CD4-positive, alpha-beta T cell treated with Interferon alpha-2 for 1 hour (primary cell): ENCODE measurements around the gene KAT2A.

Source experiments
- DNase-seq, 2 donors: peaks; one replicate each; pipeline ENCODE4 v3.0.0-alpha.2; 2020 to 2022

The KAT2A gene

DNA sequence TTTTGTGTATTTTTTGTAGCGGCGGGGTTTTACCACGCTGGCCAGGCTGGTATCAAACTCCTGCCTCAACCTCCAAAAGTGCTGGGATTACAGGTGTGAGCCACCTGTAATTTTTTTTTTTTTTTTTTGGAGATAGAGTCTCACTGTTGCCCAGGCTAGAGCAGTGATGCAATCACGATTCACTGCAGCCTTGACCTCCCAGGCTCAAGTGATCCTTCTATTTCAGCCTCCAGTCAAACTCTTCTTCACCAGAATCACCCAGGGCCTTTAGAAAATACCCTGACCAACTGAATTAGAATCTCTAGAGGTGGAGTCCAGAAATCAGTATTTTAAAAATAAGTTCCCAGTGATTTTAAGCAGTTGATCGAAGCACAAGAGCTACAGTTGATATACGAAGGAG is 14.0 kb upstream of the KAT2A start:
- DNase-seq: no peak

GRCh38 chr17:42133461-42134041 is 12.4 kb upstream of the KAT2A start:
- peak; percentile 21 to 66 for DNase-seq

GRCh38 chr17:42132941-42133340 is 11.8 kb upstream of the KAT2A start:
- peak; percentile 23 to 25 for DNase-seq

- no peak for DNase-seq
Measured at GRCh38 chr17:42131981-42132432, 10.8 kb upstream of the KAT2A start.

DNA sequence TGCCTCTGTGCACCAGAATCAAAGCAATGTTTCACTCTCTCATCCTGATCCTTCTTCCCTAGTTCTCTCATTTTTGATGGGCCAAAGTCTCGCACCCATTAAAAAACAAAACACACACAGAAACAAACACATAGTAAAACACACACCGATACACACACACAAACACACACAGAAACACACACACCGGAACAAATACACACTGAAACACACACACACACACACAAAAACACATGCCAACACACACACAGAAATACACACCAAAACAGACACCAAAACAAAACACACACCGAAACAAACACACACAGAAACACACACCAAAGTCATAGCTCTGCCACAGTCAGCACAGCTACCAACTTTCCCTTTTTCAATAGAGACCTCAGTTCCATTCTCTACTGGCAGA is 10.1 kb upstream of the KAT2A start:
- no peak for DNase-seq

DNA sequence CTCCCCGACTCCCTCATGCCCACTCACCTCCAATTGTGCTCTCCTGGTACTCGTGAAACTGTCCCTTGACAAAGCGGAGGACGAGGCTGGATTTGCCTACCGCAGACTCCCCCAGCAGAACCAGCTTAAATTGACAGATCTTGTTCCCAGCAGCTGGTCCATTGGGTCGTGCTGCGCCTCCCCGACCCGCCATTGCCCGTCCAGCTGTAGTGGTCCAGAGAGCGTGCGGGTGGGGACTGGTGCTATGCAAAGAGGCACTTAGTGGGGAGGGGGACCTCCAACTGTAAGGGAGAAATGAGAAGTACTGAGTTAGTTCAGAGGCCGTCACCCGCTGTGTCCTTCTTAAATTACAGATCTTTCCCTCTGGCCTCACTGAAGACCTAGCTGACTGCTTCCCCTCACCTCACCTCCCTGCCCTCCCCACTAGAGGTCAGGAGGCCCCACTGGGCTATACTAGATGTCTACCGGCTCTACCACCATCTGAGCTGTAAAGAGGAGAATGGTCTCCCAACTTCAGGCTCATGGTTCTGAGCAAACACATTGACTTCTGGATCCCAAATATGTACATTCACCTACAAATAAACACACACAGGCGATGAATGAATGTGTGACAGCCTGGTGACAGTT is 9.3 kb upstream of the KAT2A start:
- DNase-seq: no peak

- DNase-seq: no peak
Measured at GRCh38 chr17:42129109-42129837, 8.1 kb upstream of the KAT2A start.

GRCh38 chr17:42127414-42127813 is 6.2 kb upstream of the KAT2A start:
- no peak for DNase-seq

GRCh38 chr17:42126836-42127235 is 5.7 kb upstream of the KAT2A start:
- DNase-seq: no peak

GRCh38 chr17:42125565-42125964 is 4.4 kb upstream of the KAT2A start:
- DNase-seq: no peak

DNA sequence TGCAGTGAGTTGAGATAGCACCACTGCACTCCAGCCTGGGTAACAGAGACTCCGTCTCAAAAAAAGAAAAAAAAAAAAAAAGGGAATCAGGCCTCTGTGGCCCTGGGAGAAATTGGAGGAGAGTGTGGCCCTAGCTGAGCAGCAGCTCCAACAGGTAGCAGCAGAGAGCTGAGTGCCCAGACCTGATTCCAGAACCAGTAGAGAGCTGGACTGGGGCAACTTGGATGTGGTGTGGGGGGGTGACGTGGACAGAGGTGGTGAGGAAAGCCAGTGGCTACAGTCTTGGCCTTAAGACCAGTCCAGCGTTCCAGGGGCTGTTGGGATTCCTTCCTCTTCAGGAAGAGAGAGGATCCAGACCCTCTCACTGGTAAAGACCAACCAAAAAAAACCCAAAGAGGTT is 3.1 kb upstream of the KAT2A start:
- DNase-seq: no peak

- no peak for DNase-seq
Measured at GRCh38 chr17:42122371-42123303, 1.5 kb upstream of the KAT2A start, which contains the start of gene HSPB9. Gene HSPB9, plus strand, starts transcription at chr17:42122804. Its CDS starts 47 bp downstream, at chr17:42122851.

- no peak for DNase-seq
Measured at GRCh38 chr17:42120161-42120769, 902 bp downstream of the KAT2A start.

GRCh38 chr17:42119301-42119700 is 1.9 kb downstream of the KAT2A start:
- DNase-seq: no peak

DNA sequence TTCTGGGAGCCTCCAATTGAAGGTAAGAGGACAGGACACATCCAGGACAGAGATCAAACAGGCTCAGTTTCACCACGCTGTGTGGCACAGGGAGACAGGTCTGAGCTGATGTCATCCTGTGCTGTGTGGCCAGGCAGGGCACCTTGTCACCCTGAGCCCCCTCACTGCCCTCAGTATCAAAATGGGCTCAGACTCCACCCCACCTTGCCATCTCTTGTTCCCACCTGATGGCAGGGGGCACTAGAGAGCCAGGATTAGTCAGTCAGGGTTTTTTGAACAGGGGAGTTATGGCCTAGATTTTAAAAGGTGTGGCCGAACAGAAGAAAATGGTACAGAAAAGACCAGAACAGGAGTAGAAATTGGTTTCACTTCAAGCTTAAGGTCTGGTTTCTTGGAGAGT is 2.6 kb downstream of the KAT2A start:
- peak; percentile 28 to 49 for DNase-seq

DNA sequence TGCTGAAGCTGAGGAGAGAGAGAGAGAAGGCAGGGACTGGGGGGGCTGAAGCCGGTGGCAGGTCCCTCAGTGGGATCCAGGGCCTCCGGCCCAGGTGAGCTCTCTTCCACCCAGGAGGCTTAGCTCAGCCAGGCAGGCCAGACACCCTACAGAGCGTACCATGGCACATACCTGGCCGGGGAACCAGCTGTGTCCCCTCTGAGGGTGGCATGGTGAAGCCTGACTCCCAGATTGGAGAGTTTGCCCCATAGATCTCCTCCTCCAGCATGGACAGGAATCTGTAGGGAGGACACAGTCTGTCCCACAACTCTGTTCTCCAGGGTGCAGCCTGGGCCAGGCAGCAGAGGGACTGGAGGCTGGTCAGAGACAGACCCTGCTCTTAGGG is 3.0 kb downstream of the KAT2A start:
- DNase-seq: no peak

DNA sequence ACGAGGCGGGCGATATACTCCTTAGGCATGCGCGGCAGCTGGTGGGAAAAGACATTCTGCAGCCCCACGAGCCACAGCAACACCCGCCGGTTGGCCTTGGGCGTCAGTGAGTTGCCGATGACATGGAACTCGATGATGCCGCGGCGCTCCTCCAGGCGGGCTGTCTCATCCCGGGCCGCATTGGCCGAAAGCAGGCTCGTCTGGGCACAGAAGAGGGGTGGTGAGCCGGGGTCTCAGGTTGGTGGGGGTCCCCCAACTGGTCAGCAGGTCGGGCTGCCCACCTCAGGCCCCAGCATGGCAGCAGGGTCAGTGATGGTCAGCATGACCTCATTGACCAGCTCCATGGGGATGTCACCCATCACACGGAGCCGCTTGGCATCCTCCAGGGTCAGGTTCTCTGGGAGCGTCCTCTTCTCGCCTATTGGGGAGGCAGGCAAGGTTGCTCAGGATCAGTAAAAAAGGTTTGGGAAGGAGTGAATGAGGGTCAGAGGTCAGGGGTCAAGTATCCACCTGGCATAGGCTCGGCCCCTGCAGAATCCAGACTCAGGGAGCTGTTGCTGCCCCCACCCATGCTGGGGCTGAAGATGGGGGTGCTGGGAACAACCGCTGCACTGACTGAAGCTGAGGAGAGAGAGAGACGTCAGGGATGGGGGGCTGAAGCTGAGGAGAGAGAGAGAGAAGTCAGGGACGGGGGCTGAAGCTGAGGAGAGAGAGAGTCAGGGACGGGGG is 3.6 kb downstream of the KAT2A start:
- no peak for DNase-seq

DNA sequence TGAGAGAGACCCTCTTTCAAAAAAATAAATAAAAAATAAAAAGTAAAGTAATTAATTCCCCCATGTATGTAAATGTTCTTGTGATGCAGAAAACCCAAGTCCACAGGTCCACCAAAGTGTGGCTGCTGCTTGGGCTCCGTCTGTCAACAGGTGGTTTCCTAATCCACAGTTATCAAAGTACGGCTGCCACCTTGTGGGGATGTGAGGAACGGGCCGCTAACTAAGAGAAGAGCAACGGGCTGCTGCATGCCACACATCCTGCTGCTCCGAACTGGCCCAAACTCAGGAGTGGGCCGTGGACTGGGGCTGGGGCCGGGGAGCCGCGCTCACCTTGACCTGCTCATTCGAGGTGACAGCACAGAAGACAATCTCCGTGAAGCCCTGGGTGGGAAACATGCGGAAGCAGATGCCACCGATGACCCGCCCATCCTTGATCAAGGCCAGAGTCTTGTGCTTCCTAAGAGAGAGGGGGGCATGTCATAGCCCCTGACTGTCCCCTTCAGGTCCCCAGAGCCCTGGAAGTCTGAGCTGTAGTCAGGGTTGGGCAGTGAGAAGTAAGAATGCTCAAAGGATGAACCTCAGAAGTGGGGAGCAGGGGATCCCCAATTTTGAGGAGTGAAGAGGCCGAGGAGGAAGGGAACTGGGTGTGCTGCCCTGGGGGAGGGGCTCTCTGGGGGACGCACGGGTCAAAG is 4.3 kb downstream of the KAT2A start:
- DNase-seq: peak; percentile 87 to 91

DNA sequence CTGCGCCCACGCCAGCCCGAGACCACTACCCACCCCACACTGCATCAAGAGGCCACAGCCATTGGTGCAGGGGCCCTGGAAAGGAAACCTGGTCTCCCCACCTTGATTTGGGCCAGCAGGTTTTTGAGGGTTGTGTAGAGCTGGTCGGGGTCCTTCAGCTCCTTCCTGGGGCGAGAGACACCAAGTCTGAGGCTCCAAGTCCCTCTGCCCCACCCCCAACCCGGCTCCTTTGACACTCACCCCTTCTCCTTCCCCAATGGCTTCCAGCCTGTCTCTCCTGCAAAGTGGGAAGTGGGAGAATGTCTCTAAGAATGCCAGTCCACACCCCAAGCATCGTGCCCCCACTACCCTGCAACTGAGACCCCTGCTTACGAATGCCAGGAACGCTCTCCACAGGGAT is 7.0 kb downstream of the KAT2A start:
- DNase-seq: no peak

DNA sequence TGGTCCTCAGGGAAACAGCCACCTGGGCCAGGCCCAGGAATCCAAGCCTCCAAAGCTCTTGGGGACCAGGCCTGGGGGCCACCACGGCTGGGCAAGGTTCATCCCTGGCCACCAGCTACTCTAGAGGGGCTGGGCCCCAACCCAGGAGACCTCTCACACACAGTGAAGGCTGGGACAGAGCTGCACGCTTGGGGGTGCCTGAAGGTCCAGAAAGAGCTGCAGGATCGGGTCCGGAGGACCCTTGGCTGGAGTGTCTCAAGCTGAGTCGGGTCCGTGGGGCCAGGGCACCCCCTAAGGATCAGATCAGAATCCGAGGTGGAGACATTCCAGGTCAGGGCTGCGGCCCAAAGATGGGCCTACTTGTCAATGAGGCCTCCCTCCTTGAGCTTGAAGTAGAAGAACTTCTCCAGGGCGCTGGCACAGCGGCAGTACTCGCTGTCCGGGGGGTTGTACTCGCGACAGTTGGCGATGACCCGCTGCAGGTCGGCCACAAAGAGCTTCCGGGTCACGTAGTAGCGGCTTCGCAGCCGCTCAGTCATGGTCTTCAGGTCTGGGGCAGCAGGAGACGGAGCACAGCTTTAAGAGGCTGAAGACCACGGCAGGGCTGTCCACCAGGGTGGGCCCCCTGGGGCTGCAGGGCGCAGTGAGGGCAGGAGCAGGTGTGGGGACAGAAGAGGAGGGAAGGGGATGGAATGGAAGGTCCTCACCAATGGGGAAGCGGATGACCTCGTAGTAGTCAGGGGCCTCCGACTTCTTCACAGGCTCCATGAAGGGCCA is 7.7 kb downstream of the KAT2A start:
- no peak for DNase-seq
